Subcutaneous abdominal adipose tissue (tissue), 5 donors: Measurements from ENCODE around the gene TFCP2L1.
"Not testable (repeated sequence)": the region's sequence is repeated elsewhere in the genome, so short reads cannot be mapped to it uniquely, and the experiment has no call there.

Experiments used
- H3K27ac ChIP-seq: one replicate; pipeline ENCODE4 v1.7.0; 2013; ENCODE audit warnings: low read depth, mild to moderate bottlenecking, inconsistent platforms, low read length, moderate library complexity
- H3K27me3 ChIP-seq, 5 donors: one replicate each; pipeline ENCODE4 v1.7.0; 2013; ENCODE audit warnings: low read length in 5 of 5, inconsistent platforms in 1 of 5; ENCODE audit not compliant: control insufficient read depth in 5 of 5, insufficient read depth in 4 of 5
- H3K36me3 ChIP-seq, 5 donors: one replicate each; pipeline ENCODE4 v1.7.0; 2013; ENCODE audit warnings: low read length in 5 of 5; ENCODE audit not compliant: control insufficient read depth in 5 of 5, insufficient read depth in 5 of 5
- H3K4me1 ChIP-seq, 5 donors: one replicate each; pipeline ENCODE4 v1.7.0; 2013; ENCODE audit warnings: low read length in 5 of 5, mild to moderate bottlenecking in 3 of 5, moderate library complexity in 1 of 5; ENCODE audit not compliant: control insufficient read depth in 5 of 5, insufficient read depth in 5 of 5
- H3K4me3 ChIP-seq, 5 donors: one replicate each; pipeline ENCODE4 v1.7.0; 2013; ENCODE audit warnings: low read length in 5 of 5, low read depth in 1 of 5
- H3K9ac ChIP-seq, 5 donors: one replicate each; pipeline ENCODE4 v1.7.0; 2013; ENCODE audit warnings: low read length in 5 of 5, mild to moderate bottlenecking in 4 of 5, moderate library complexity in 3 of 5
- H3K9me3 ChIP-seq, 5 donors: one replicate each; pipeline ENCODE4 v1.7.0; 2013; ENCODE audit warnings: low read length in 5 of 5; ENCODE audit not compliant: control insufficient read depth in 5 of 5
- donor health status: healthy.
- donor health status: healthy.
- donor health status: healthy.
- donor health status: healthy.
- donor health status: healthy.

Gene TFCP2L1

DNA sequence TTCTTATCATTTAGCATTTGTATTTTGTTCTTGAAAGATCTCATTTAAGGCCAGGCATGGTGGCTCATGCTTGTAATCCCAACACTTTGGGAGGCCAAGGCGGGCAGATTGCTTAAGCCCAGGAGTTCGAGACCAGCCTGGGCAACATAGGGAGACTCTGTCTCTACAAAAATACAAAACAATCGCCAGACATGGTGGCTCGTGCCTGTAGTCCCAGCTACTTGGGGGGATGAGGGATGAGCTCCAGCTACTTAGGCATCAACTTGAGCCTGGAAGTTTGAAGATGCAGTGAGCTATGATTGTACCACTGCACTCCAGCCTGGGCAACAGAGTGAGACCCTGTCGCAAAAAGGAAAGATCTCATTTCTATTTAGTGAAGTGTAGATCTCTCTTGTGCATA lies 12.9 kb upstream of the TFCP2L1 start:
- not testable (repeated sequence) for H3K4me1 ChIP-seq, H3K27me3 ChIP-seq, H3K27ac ChIP-seq, H3K9me3 ChIP-seq, H3K9ac ChIP-seq, H3K4me3 ChIP-seq, H3K36me3 ChIP-seq

GRCh38 chr2:121297217-121297830 lies 12.3 kb upstream of the TFCP2L1 start:
- Histone ChIP-seq H3K4me3 (no peak overlapping the region), H3K36me3 (no peaks in the 10 kb centered on the region), H3K9me3 (peaks cover 0 to 8% (median 0%) of the 10 kb centered on the region in 5 donors), H3K9ac (no peak overlapping the region), H3K27ac (no peak overlapping the region), H3K27me3 (peaks cover 0 to 3% (median 0%) of the 10 kb centered on the region in 5 donors), H3K4me1 (no peaks in the 10 kb centered on the region)

DNA sequence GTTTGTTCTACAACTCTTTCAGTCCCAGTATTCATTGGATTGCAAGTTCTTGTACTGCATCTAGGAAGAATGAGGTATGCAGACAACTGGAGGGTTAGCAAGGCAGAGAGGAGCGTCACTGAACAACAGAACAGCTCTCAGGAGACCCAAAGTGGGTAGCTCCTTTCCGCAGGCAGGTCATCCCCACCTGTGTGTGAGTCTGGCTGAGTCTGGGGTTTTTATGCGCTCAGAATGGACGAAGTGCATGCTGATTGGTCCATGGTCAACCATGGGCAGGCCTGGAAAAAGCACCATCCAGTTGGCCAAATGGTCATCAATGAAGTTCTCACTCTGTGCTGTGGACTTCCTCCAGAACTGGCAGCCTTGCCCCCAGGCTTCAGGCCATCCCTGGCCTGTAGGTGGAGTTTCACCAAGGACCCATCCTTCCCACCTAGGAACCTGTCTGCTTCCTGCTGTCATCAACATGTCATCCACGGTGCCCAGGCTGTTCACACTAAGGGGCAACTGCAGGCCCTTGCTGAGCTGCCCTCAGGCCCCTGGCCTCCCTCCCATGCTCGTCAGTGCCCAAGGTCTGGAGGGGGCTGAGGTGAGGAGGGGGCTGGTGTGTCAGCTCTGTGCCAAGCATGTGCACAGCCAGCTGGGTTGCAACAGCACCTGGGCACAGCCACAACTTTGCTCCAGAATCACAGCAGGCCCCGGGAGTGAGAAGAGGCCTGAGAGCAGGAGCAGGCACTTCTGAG lies 11.1 kb upstream of the TFCP2L1 start:
- H3K36me3 ChIP-seq: no peaks in the 10 kb centered on the region
- H3K27me3 ChIP-seq: peaks cover 0 to 3% (median 0%) of the 10 kb centered on the region in 5 donors
- no peak overlapping the region for H3K9ac ChIP-seq
- no peak overlapping the region for H3K4me3 ChIP-seq
- H3K27ac ChIP-seq: no peak overlapping the region
- H3K4me1 ChIP-seq: no peaks in the 10 kb centered on the region
- H3K9me3 ChIP-seq: peaks cover 0 to 5% (median 0%) of the 10 kb centered on the region in 5 donors

DNA sequence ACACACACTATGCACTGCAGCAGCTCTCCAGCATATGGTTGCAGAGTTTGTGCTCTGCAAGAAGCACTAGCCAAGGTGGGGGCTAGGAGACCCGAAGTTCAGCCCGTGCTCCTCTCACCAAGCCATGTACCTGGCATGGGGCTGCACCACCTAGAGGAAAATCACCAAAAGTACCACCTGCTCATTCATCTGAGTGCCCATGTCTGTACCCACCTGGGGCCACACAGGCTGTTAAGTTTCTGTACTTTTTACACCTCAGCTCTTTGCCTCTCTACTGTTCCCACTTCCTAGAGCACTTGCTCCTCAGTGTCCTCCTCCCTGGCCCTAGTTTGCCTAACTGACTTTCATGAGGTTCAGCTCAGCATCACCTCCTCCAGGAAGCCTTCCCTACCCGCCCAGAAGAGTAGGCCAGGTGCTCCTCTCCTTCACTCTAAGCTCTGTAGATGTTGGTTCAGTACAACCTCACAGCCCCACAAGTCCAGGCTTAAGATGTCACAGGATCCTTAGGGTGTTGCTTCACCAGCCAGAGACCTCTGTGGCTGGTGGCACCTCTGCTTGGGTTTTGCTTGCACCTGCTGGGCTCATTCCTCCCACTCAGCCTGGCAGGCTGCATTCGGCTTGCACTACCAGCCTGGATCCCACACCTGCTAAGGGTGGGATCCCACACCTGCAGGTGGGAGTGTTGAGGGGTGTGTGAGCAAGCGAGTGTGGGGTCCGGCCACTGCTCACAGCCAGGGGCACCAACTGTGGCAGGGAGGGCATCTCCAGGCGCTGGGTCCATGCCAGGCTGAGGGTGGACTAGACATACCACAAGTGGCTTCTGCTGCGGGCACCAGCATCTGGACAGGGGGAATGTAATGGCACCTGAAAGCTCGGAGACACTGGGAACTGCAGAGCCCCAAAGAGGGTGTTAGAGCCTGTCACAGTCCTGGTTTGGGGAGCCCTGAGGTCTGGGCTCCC lies 10.2 kb upstream of the TFCP2L1 start:
- Histone ChIP-seq H3K4me3 (no peak overlapping the region), H3K9me3 (no peaks in the 10 kb centered on the region), H3K27ac (no peak overlapping the region), H3K27me3 (peaks cover 0 to 3% (median 0%) of the 10 kb centered on the region in 5 donors), H3K4me1 (no peaks in the 10 kb centered on the region), H3K9ac (no peak overlapping the region), H3K36me3 (no peaks in the 10 kb centered on the region)

DNA sequence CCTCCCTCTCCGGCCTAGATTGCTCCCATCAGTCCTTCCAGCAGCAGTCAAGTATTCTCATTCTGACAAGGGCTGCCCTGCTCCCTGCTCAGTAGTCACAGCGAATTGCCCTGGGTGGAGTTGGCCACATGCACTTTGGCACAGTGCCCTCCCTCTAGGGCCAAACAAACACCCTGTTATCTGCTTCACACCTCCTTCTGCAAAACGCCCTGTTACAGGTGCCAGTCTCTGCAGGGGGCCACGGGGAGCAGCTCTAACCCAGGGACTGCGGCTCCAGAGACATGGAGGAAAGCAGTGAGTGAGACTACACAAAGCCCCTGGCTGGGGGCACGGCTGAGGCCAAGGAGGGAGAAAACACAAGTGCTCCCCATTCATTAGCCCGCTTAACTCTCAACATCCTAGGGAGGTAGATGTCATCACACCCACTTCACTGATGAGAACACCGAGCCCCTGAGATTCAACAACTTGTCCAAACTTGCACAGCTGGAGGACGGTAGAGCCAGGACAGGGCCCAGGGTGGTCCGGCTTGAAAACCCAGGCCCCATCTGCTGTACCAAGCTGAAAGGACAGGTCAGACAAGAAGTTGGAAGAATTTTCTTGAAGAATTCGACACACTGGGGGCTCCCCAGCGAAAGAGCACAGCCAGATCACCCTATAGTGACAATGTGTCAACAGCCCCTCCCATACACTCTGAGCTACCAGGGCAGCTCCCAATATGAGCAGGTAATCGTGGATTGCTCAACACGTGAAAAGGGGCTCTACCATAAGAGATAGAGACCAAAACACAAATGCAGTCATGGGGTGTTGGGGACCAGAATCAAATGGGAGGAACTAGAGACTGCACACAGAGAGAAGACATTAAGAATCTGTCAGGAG lies 8.7 kb upstream of the TFCP2L1 start:
- Histone ChIP-seq H3K9me3 (no peaks in the 10 kb centered on the region), H3K4me3 (no peak overlapping the region), H3K27ac (no peak overlapping the region), H3K36me3 (no peaks in the 10 kb centered on the region), H3K27me3 (peaks cover 0 to 3% (median 0%) of the 10 kb centered on the region in 5 donors), H3K4me1 (no peaks in the 10 kb centered on the region), H3K9ac (no peak overlapping the region)

DNA sequence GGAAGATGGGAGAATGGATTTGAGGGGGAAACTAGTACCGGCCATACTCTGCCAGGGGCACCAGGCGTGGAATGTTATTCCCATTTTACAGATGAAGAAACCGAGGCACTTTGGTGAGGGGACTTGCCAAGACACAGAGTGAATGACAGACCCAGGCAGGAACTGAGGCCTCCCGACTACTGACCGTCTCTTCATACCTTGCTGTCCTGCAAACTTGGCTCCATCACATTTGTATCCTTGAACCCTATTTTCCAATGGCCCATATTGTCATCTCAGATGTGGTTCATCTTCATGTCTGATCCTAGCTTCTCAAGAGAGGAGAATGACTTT lies 6.2 kb upstream of the TFCP2L1 start:
- Histone ChIP-seq H3K27ac (no peak overlapping the region), H3K36me3 (no peaks in the 10 kb centered on the region), H3K27me3 (peaks cover 0 to 3% (median 3%) of the 10 kb centered on the region in 5 donors), H3K9me3 (no peaks in the 10 kb centered on the region), H3K4me1 (peaks cover 0 to 5% (median 0%) of the 10 kb centered on the region in 5 donors), H3K4me3 (no peak overlapping the region), H3K9ac (no peak overlapping the region)

DNA sequence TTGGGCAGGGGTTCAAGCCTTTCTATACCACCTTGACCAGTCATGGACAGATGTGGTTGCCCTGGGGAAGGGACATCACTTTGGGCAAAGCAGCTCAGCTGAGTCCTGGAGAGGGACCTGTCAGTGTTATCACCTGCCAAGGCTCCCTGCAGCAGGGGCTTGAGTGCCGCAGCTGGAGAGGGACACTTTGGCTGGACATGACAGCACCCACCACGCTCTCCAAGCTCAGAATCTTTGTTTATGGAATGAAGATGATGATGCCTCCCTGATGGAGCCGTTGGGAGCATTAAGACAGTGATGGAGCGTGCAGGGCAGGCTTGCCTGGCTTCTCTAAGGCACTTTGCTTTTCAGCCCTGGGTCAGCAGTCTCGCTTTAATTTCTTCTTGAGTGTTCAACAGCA lies 4.3 kb upstream of the TFCP2L1 start:
- Histone ChIP-seq H3K27ac (no peak overlapping the region), H3K9ac (no peak overlapping the region), H3K4me1 (peaks cover 0 to 18% (median 7%) of the 10 kb centered on the region in 5 donors), H3K4me3 (no peak overlapping the region), H3K9me3 (no peaks in the 10 kb centered on the region), H3K27me3 (peaks cover 3 to 10% (median 7%) of the 10 kb centered on the region in 5 donors), H3K36me3 (no peaks in the 10 kb centered on the region)

- H3K9ac ChIP-seq: no peak overlapping the region
- no peak overlapping the region for H3K4me3 ChIP-seq
- H3K4me1 ChIP-seq: peaks cover 0 to 24% (median 11%) of the 10 kb centered on the region in 5 donors
- H3K36me3 ChIP-seq: no peaks in the 10 kb centered on the region
- H3K27ac ChIP-seq: no peak overlapping the region
- peaks cover 7 to 16% (median 12%) of the 10 kb centered on the region in 5 donors for H3K27me3 ChIP-seq
- H3K9me3 ChIP-seq: no peaks in the 10 kb centered on the region
Observed at GRCh38 chr2:121288454-121289231, 3.6 kb upstream of the TFCP2L1 start.

DNA sequence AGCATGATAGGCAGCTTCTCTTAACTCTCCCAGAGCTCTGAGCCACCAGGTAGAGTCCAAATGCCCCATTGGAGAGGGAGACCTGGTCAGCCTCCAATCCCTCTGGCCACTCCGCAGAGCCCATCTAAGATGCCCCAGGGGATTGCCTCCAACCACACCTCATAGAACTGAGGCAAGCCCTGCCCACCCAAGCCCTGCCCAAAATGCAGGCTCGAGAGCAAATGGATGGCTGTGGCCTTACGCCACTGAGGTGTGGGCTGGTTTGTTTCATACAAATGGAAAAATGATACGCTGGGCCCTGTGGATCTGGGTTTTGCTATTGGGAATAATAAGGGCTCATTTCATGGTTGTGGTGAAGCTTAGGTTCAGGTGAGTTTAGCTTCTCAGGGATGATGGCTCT lies 3.0 kb upstream of the TFCP2L1 start:
- Histone ChIP-seq H3K27ac (no peak overlapping the region), H3K4me3 (no peak overlapping the region), H3K9me3 (no peaks in the 10 kb centered on the region), H3K36me3 (no peaks in the 10 kb centered on the region), H3K27me3 (peaks cover 8 to 21% (median 12%) of the 10 kb centered on the region in 5 donors), H3K9ac (no peak overlapping the region), H3K4me1 (peaks cover 0 to 28% (median 11%) of the 10 kb centered on the region in 5 donors)
